ENCODE measurements around the gene CAMK2A. TPM values are rescaled to one million over a fixed set of nuclear protein-coding genes. Genes with fewer than 3 reads are reported as not detected.

The CAMK2A gene
- total RNA-seq, 2 donors from 2014 or later, result not detected

GRCh38 chr5:150277043-150277442 is 12.5 kb downstream of the CAMK2A start:
- Mint-ChIP-seq H3K27ac (no peak overlapping the region), H3K36me3 (ENCODE audit: insufficient read depth in 2 of 2) (no peaks in the 10 kb centered on the region), H3K9me3 (no peaks in the 10 kb centered on the region), H3K4me1 (ENCODE audit: low read depth) (no peaks in the 10 kb centered on the region), H3K4me3 (no peak overlapping the region), H3K27me3 (ENCODE audit: low read depth) (peaks cover 9% of the 10 kb centered on the region)
- ATAC-seq (replicated peaks in 1 of 2), result no peak
- no peak for DNase-seq

DNA sequence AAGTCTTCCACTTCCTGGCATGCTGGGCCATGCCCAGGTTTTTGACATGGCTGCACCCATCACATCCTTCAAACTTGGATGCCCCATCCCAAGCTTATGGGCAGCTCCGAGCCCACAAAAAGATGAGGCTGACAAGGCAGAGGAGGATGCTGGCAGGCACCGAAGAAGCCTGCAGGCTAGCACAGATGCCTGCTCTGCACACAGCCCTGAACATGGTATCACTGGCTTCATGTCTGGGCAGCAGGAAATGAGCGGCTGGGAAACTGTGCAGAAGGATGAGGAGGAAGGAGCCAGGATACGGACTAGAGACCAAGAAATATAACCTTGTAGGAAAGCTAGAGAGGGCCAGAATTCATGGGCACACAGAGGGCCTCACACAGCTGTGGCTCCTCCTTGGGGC is 14.8 kb downstream of the CAMK2A start:
- H3K27ac Mint-ChIP-seq, result no peak overlapping the region
- H3K4me1 Mint-ChIP-seq (ENCODE audit: low read depth), result no peaks in the 10 kb centered on the region
- H3K27me3 Mint-ChIP-seq (ENCODE audit: low read depth), result no peaks in the 10 kb centered on the region
- DNase-seq (no peak), ATAC-seq (replicated peaks in 1 of 2) (no peak)
- no peaks in the 10 kb centered on the region for H3K36me3 Mint-ChIP-seq (ENCODE audit: insufficient read depth in 2 of 2)
- H3K9me3 Mint-ChIP-seq, result no peaks in the 10 kb centered on the region
- no peak overlapping the region for H3K4me3 Mint-ChIP-seq

GRCh38 chr5:150272531-150272930 is 17.0 kb downstream of the CAMK2A start:
- no peak for DNase-seq
- Mint-ChIP-seq H3K27me3 (ENCODE audit: low read depth) (no peaks in the 10 kb centered on the region), H3K27ac (no peak overlapping the region), H3K9me3 (no peaks in the 10 kb centered on the region), H3K4me3 (no peak overlapping the region), H3K36me3 (ENCODE audit: insufficient read depth in 2 of 2) (no peaks in the 10 kb centered on the region), H3K4me1 (ENCODE audit: low read depth) (no peaks in the 10 kb centered on the region)
- ATAC-seq (replicated peaks in 1 of 2), result peak in 1 of 2 donors; percentile 32

DNA sequence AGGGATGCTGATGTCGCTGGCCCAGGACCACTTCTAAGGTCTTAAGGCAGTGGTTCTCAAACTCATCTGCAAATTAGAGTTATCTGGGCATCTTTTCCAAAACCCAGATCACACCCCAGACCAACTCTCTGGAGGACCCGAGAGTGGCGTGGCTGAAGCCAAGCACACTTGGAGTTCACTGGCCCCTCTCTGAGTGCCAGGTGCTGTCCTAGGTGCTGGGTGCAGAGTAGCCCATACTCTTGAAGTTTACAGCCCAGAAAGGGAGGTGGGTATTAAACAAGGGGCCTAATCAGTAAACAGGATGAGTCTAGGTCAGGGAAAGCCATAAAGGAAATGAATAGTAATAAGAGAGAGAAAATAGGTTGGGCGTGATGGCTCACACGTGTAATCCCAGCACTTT is 17.6 kb downstream of the CAMK2A start:
- Mint-ChIP-seq H3K4me3 (no peak overlapping the region), H3K27me3 (ENCODE audit: low read depth) (no peaks in the 10 kb centered on the region), H3K27ac (no peak overlapping the region), H3K4me1 (ENCODE audit: low read depth) (no peaks in the 10 kb centered on the region), H3K9me3 (no peaks in the 10 kb centered on the region), H3K36me3 (ENCODE audit: insufficient read depth in 2 of 2) (no peaks in the 10 kb centered on the region)
- ATAC-seq (replicated peaks in 1 of 2) (no peak), DNase-seq (no peak)

GRCh38 chr5:150271296-150271692 is 18.3 kb downstream of the CAMK2A start:
- no peak for DNase-seq
- no peak overlapping the region for H3K4me3 Mint-ChIP-seq
- no peaks in the 10 kb centered on the region for H3K36me3 Mint-ChIP-seq (ENCODE audit: insufficient read depth in 2 of 2)
- H3K9me3 Mint-ChIP-seq, result no peaks in the 10 kb centered on the region
- H3K27me3 Mint-ChIP-seq (ENCODE audit: low read depth), result no peaks in the 10 kb centered on the region
- ATAC-seq (replicated peaks in 1 of 2), result no peak
- H3K27ac Mint-ChIP-seq, result no peak overlapping the region
- H3K4me1 Mint-ChIP-seq (ENCODE audit: low read depth), result no peaks in the 10 kb centered on the region

DNA sequence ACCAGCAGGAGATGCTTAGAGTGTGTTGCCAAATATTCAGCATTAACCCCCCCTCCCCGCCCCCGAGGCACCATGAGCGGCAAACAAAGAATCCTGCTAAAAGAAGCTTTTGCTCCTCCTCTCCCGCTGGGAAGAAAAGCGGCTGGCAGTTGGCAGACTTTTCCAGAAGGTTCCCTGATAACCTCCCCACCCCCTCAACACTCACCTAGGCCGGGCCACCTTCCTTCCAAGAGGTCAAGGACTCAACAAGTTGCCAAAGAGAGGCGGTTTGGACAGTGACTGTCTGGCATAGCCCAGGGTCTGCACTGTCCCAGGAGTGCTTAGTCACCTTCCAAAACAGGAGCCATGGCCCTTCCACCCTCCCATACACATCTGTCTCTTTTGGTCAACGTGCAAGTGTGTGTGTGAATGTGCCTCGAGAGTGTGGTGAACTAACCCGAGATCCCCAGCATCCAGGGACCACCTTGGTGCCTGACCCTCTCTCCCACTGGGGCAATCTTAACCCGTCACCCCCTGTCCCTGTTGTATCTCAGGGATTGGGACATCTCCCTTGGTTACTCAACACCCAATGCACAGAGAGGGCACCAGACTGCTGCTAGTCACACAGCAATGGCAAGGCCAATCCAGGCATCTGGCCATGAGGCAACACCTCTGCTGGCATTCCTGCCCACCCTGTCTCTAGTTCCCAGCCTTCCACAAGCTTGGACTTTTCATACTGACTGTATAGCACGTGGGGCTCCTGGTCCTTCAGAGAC is 18.9 kb downstream of the CAMK2A start:
- no peak for ATAC-seq (replicated peaks in 1 of 2)
- Mint-ChIP-seq H3K4me3 (no peak overlapping the region), H3K36me3 (ENCODE audit: insufficient read depth in 2 of 2) (no peaks in the 10 kb centered on the region), H3K27ac (no peak overlapping the region), H3K9me3 (no peaks in the 10 kb centered on the region), H3K4me1 (ENCODE audit: low read depth) (no peaks in the 10 kb centered on the region), H3K27me3 (ENCODE audit: low read depth) (no peaks in the 10 kb centered on the region)
- DNase-seq, result no peak

DNA sequence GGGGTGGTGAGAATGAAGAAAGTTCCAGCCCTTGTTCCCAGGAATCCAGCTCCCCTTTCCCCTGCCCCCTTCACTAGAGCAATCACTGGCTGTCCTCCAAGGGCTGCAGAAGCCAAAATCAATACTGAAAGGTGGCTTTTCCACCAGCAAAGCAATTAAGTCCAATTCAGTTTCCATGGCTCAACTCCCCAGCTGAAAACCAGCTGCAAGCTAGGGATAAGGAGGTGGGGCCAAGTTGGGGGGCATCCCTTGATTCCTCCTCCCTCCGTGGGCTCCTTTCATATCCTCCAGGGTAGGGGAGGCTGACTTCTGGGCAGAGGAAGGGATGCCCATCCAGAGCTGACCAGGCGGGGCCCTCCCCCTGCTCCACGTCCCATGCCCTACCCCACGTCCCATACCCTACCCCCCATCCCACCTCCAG is 22.7 kb downstream of the CAMK2A start:
- no peaks in the 10 kb centered on the region for H3K4me1 Mint-ChIP-seq (ENCODE audit: low read depth)
- H3K27ac Mint-ChIP-seq, result no peak overlapping the region
- no peaks in the 10 kb centered on the region for H3K9me3 Mint-ChIP-seq
- H3K4me3 Mint-ChIP-seq, result no peak overlapping the region
- H3K27me3 Mint-ChIP-seq (ENCODE audit: low read depth), result peaks cover 6% of the 10 kb centered on the region
- ATAC-seq (replicated peaks in 1 of 2), result no peak
- DNase-seq, result no peak
- H3K36me3 Mint-ChIP-seq (ENCODE audit: insufficient read depth in 2 of 2), result no peaks in the 10 kb centered on the region

DNA sequence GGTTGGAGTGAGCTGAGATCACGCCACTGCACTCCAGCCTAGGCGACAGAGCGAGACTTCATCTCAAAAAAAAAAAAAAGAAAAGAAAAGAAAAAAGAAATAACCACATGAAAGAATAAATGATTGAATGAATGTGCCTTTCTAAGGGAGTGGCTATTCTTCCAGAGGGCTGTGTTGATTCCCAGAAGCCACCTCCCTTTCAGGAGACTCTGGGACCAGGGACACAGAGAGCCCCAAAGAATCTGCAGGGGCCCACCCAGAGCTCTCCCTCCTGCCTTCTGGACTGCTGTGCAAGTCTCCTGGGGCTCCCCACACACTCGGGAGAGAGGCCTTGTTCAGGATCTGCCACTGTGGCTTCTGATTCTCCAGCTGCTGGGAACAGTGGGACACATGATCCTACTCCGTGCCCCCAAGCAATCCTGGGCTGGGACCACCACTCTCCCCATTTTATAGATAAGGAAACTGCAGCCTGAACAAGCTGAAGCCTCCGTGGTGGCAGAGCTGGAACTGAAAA is 23.6 kb downstream of the CAMK2A start:
- H3K27me3 Mint-ChIP-seq (ENCODE audit: low read depth), result peaks cover 6% of the 10 kb centered on the region
- no peak for ATAC-seq (replicated peaks in 1 of 2)
- H3K36me3 Mint-ChIP-seq (ENCODE audit: insufficient read depth in 2 of 2), result no peaks in the 10 kb centered on the region
- H3K4me3 Mint-ChIP-seq, result no peak overlapping the region
- no peak overlapping the region for H3K27ac Mint-ChIP-seq
- no peak for DNase-seq
- H3K9me3 Mint-ChIP-seq, result no peaks in the 10 kb centered on the region
- H3K4me1 Mint-ChIP-seq (ENCODE audit: low read depth), result no peaks in the 10 kb centered on the region

GRCh38 chr5:150264667-150265603 is 24.6 kb downstream of the CAMK2A start:
- no peaks in the 10 kb centered on the region for H3K36me3 Mint-ChIP-seq (ENCODE audit: insufficient read depth in 2 of 2)
- no peaks in the 10 kb centered on the region for H3K4me1 Mint-ChIP-seq (ENCODE audit: low read depth)
- DNase-seq (no peak), ATAC-seq (replicated peaks in 1 of 2) (no peak)
- H3K4me3 Mint-ChIP-seq, result no peak overlapping the region
- no peak overlapping the region for H3K27ac Mint-ChIP-seq
- H3K27me3 Mint-ChIP-seq (ENCODE audit: low read depth), result peaks cover 6% of the 10 kb centered on the region
- H3K9me3 Mint-ChIP-seq, result no peaks in the 10 kb centered on the region

DNA sequence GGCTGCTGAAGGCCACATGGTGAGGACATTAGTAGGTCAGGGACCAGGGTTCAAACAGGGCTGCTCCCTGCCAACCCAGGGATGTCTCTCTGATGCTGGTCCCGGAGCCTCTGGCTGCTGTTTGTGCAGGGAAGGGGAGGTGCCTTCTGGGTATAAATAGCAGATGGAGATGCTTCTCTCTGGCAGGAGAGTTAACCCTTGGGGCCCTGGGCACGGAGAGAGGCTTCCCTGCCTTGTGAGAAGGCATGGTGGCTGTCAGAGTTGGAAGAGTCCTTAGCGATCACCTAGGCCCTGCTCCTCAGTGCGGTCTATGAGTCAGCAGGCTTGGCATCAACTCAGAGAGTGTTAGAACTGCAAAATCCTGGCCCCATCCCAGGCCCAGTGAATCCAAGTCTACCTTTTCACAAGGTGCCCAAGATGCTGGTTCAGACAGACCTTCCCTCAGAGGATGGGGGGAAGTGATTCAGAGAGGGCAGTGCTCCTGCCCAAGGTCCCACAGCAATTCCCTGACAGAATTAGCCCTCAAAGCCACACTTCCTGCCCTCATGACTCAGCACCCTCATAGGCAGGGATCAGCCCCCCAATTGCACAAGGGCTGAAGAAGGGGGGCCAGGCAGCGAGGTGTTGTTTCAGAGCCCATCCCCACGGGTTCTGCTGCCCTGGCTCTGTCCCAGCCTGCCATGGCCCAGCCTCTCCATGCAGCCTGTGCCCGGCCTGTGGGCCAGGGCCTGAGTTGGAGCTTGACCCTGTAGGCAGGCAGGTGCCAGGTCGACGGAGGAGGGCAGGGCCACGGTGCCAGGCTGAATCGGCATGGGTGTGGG is 25.6 kb downstream of the CAMK2A start:
- peaks cover 6% of the 10 kb centered on the region for H3K27me3 Mint-ChIP-seq (ENCODE audit: low read depth)
- ATAC-seq (replicated peaks in 1 of 2) (no peak), DNase-seq (no peak)
- H3K36me3 Mint-ChIP-seq (ENCODE audit: insufficient read depth in 2 of 2), result no peaks in the 10 kb centered on the region
- no peaks in the 10 kb centered on the region for H3K4me1 Mint-ChIP-seq (ENCODE audit: low read depth)
- H3K4me3 Mint-ChIP-seq, result no peak overlapping the region
- H3K27ac Mint-ChIP-seq, result no peak overlapping the region
- no peaks in the 10 kb centered on the region for H3K9me3 Mint-ChIP-seq

- H3K27me3 Mint-ChIP-seq (ENCODE audit: low read depth), result peaks cover 6% of the 10 kb centered on the region
- DNase-seq (no peak), ATAC-seq (replicated peaks in 1 of 2) (no peak)
- H3K27ac Mint-ChIP-seq, result no peak overlapping the region
- H3K4me1 Mint-ChIP-seq (ENCODE audit: low read depth), result no peaks in the 10 kb centered on the region
- H3K36me3 Mint-ChIP-seq (ENCODE audit: insufficient read depth in 2 of 2), result no peaks in the 10 kb centered on the region
- no peaks in the 10 kb centered on the region for H3K9me3 Mint-ChIP-seq
- H3K4me3 Mint-ChIP-seq, result no peak overlapping the region
These were observed 26.2 kb downstream of the CAMK2A start for GRCh38 chr5:150263375-150263775.

- Mint-ChIP-seq H3K9me3 (no peaks in the 10 kb centered on the region), H3K27ac (no peak overlapping the region), H3K36me3 (ENCODE audit: insufficient read depth in 2 of 2) (no peaks in the 10 kb centered on the region), H3K27me3 (ENCODE audit: low read depth) (peaks cover 6% of the 10 kb centered on the region), H3K4me1 (ENCODE audit: low read depth) (no peaks in the 10 kb centered on the region), H3K4me3 (no peak overlapping the region)
- no peak for DNase-seq
- ATAC-seq (replicated peaks in 1 of 2), result no peak
These were observed 27.1 kb downstream of the CAMK2A start for GRCh38 chr5:150262502-150262901.

- no peaks in the 10 kb centered on the region for H3K9me3 Mint-ChIP-seq
- peak in 1 of 2 donors; percentile 38 for ATAC-seq (replicated peaks in 1 of 2)
- no peaks in the 10 kb centered on the region for H3K36me3 Mint-ChIP-seq (ENCODE audit: insufficient read depth in 2 of 2)
- no peak overlapping the region for H3K27ac Mint-ChIP-seq
- no peak overlapping the region for H3K4me3 Mint-ChIP-seq
- no peak for DNase-seq
- no peaks in the 10 kb centered on the region for H3K4me1 Mint-ChIP-seq (ENCODE audit: low read depth)
- peaks cover 6% of the 10 kb centered on the region for H3K27me3 Mint-ChIP-seq (ENCODE audit: low read depth)
These were observed 28.3 kb downstream of the CAMK2A start for GRCh38 chr5:150261231-150261630.
